H1 (cell line): ENCODE measurements around the gene PCDHGA2. TPM values are rescaled to one million over a fixed set of nuclear protein-coding genes. Genes with fewer than 3 reads are reported as not detected.

Source experiments
- CREB1 ChIP-seq: IDR thresholded peaks from 2 replicates; pipeline ENCODE4 v1.6.1; 2012; ENCODE audit warnings: inconsistent platforms
- CTCF ChIP-seq, 3 experiments: IDR thresholded peaks; 1 replicate in 2 of 3; 2 replicates in 1 of 3; pipeline versions ENCODE4 v1.5.1 to v1.6.1; 2011; ENCODE audit warnings: low read length in 3 of 3, mild to moderate bottlenecking in 3 of 3, inconsistent platforms in 2 of 3, low read depth in 1 of 3, moderate library complexity in 1 of 3; ENCODE audit not compliant: insufficient read depth in 1 of 3; ENCODE audit errors: control extremely low read depth in 1 of 3
- GABPA ChIP-seq: IDR thresholded peaks from 2 replicates; pipeline ENCODE4 v1.6.1; 2011; ENCODE audit warnings: mild to moderate bottlenecking, low read length, moderate library complexity, borderline replicate concordance; ENCODE audit not compliant: insufficient read depth
- SAP30 ChIP-seq: fragments of 300-600 bp; sonication (generic); IDR thresholded peaks from 2 replicates; pipeline ENCODE4 v1.7.1; 2012; ENCODE audit warnings: low read length, moderate library complexity, mild to moderate bottlenecking, inconsistent platforms; ENCODE audit not compliant: insufficient read depth, insufficient replicate concordance
- ZNF274 ChIP-seq: IDR thresholded peaks from 2 replicates; pipeline ENCODE4 v1.7.0; 2012; ENCODE audit warnings: low read length, borderline replicate concordance; ENCODE audit errors: extremely low read depth
- polyA plus RNA-seq, 7 experiments: library from polyadenylated mRNA; depleted of rRNA in 3 of 7; stranded (reverse) in 5 of 7; unstranded in 2 of 7; fragments of >200 nt in 5 of 7; fragments of 200-250 nt in 2 of 7; gene quantifications; 1 replicate in 5 of 7; 2 replicates in 1 of 7; 4 replicates in 1 of 7; pipeline versions ENCODE4 v1.2.1 to v1.2.3, GENCODE V29; 2011 to 2013; ENCODE audit warnings: missing spikeins in 2 of 7, mixed read lengths in 2 of 7
- total RNA-seq: library from RNA; stranded (reverse); fragmentation: NEBNext Ultra II Directional; extraction: Animal tissue kit (Norgen Biotek cat#: 25700); gene quantifications from 2 replicates; pipeline ENCODE4 v1.2.1, GENCODE V29; 2021

PCDHGA2 gene
- total and polyA plus RNA-seq, 2 of the 8 experiments (the other 6 are each of a cell fraction or from before 2014, with no cell fraction given), result 0.32 to 0.39 TPM

GRCh38 chr5:141298376-141298775, 40.2 kb upstream of the PCDHGA2 start (continued):
- TF ChIP-seq CTCF (IDR thresholded peaks at IDR 0.05; ENCODE audit: control extremely low read depth in 1 of 3, insufficient read depth in 1 of 3, low read depth in 1 of 3, low read length in 3 of 3) (no peak), SAP30 (no peak), ZNF274 (no peak), CREB1 (no peak), GABPA (no peak)
